ENCODE results near the gene SPTBN4.

Gene SPTBN4

DNA sequence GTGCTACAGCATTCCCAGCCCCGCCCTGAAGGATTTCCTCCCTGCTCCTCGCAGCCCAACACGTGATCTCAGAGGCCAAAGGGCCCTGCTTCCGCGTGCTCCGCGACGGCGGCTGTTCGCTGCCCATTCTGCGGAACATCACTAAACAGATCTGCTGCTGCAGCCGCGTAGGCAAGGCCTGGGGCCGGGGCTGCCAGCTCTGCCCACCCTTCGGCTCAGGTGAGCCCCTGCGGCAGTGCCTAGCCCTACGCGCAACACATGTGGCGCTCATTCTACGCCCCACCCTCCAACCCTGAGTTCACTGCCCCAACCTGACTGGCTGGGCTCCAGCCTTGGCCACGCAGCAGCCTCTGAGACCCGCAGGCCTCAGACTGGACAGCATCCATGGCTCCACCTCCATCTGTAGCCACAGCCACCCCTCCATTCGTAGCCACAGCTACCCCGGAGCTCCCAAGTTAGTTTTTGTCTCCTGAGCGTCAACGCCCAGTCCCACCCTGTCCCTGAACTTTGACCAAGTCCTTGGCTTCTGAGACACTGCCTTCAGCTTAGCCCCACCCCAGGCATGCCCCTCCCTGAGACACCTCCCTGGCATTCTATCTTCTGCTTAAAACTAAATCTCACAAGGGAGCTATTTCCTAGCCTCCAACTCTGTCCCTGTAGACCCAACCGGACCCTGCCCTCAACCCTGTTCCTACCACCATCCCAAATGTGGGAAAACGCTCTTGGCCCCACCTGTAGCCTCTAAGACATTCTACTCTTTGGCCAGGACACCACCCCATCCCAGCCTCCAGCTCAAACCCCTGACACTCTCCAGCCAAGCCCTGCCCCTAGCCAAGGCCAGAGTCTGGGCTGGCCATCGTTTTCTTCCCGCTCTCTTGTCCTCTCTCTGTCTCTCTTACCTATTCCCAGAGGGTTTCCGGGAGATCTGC lies 140.8 kb downstream of the SPTBN4 start:
- no peak for DNase-seq

DNA sequence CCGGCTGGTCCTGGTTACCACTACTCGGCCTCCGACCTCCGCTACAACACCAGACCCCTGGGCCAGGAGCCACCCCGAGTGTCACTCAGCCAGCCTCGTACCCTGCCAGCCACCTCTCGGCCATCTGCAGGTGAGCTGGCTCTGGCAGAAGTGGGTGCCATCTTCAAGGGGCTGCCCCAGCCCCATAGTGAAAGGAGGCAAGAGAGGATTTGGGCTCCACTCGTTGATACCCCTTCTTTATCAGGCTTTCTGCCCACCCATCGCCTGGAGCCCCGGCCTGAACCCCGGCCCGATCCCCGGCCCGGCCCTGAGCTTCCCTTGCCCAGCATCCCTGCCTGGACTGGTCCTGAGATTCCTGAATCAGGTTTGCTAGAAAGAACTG lies 141.4 kb downstream of the SPTBN4 start:
- no peak for DNase-seq

DNA sequence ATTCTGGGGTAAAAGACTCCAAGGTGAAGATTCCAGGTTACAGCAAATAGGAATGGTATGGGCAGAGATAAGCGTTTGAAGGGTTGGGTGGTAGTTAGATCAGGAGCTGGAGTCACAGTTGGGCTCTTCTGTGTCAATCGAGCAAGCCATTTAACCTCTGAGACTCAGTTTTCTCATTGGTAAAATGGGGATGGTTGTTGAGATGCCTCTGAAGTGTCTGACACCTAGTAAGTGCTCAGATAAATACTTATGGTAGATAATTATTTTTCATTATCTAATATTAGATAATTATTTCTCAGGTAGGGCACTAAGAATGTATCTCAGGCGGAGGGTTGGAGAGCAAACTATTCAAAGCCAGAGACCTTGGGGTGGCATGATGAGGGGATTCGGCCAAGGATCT lies 142.2 kb downstream of the SPTBN4 start:
- DNase-seq: no peak

DNA sequence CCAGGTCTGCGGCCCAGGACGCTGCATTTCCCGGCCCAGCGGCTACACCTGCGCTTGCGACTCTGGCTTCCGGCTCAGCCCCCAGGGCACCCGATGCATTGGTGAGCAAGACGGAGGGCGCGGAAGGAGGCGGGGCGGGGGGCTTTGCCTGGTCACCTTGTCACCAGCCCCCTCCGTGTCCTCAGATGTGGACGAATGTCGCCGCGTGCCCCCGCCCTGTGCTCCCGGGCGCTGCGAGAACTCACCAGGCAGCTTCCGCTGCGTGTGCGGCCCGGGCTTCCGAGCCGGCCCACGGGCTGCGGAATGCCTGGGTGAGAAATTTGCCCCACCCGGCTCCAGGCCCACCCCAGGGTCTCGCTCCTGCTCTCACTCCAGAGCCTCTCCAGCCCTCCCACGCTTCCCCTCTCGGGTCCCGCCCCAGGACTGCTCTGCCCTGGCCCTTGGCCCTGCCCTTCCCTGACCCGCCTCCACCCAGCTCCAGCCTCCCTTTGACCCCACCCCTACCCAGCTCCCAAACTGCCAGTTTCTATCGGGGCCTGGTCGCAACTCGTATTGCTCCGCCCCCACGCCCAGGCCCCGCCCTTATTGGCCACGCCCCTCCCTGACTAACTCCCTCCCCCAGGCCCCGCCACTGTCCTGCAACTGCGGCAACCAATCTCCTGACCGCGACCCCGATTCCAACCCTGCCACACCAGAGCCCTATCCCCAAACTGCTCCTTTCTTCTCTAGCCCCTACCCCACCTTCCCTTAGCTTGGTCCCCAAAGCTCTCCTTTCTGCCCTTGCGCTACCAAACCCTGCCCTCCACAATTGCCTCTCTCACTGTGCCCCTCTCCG lies 143.0 kb downstream of the SPTBN4 start:
- no peak for DNase-seq

DNA sequence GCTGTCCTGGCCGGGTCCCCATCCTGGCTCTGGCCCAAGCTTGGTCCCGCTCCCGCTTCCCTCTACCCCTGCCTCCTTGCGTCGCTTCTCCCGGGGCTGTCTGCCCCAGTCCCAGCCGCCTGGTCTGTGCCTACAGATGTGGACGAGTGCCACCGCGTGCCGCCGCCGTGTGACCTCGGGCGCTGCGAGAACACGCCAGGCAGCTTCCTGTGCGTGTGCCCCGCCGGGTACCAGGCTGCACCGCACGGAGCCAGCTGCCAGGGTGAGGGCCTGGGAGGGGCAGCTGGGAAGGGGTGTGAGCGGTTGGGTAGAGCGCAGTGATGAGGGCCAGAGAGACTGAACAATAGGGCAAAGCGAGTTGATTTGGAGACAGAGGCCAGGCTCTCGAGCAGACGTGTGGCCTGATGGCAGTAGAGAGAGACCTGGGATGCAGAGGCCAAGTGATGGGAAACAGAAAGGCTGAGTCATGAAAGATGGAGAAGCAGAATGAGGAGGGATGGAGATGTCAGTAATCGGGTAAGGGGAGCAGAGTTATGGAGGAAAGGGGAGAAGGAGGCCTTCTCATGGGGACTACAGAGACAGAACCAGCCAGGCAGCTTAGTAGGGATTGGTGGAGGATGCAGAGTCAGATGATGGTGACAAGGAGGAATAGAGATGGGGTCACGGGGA lies 143.7 kb downstream of the SPTBN4 start:
- no peak for DNase-seq

DNA sequence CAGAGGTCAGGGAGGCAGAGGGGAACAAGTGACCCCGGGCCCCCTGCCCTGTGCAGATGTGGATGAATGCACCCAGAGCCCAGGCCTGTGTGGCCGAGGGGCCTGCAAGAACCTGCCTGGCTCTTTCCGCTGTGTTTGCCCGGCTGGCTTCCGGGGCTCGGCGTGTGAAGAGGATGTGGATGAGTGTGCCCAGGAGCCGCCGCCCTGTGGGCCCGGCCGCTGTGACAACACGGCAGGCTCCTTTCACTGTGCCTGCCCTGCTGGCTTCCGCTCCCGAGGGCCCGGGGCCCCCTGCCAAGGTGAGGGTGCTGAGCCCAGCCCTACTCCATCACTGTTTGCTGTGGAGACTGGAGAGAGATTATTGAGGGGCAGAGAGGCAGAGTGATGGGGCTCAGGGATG lies 144.3 kb downstream of the SPTBN4 start:
- no peak for DNase-seq

DNA sequence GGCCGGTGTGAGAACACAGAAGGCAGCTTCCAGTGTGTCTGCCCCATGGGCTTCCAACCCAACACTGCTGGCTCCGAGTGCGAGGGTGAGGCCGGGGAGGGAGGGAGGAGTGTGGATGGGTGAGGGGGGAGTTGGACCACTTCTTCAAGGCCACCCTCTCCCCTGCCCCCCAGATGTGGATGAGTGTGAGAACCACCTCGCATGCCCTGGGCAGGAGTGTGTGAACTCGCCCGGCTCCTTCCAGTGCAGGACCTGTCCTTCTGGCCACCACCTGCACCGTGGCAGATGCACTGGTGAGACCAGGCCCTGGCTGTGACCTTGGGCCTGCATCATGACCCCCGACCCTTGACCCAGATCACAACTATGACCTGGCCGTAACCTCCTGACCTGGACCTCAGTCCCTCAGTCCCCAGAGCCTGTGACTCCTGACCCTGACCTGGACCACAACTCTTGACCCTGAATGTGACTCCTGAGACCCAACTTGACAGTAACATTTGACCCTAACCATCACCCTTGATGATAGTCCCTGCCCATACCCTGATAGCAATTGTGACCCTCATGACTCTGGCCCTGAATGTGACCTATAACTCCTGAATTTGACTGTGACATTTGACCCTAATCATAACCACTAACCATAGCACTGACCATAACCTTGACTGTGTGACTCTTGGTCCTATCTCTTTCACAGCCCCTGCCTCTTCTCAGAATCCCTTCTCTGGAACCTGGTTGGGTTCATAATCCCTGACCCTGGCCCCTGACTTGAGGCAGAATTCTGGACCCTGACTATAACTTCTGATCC lies 145.3 kb downstream of the SPTBN4 start:
- no peak for DNase-seq

DNA sequence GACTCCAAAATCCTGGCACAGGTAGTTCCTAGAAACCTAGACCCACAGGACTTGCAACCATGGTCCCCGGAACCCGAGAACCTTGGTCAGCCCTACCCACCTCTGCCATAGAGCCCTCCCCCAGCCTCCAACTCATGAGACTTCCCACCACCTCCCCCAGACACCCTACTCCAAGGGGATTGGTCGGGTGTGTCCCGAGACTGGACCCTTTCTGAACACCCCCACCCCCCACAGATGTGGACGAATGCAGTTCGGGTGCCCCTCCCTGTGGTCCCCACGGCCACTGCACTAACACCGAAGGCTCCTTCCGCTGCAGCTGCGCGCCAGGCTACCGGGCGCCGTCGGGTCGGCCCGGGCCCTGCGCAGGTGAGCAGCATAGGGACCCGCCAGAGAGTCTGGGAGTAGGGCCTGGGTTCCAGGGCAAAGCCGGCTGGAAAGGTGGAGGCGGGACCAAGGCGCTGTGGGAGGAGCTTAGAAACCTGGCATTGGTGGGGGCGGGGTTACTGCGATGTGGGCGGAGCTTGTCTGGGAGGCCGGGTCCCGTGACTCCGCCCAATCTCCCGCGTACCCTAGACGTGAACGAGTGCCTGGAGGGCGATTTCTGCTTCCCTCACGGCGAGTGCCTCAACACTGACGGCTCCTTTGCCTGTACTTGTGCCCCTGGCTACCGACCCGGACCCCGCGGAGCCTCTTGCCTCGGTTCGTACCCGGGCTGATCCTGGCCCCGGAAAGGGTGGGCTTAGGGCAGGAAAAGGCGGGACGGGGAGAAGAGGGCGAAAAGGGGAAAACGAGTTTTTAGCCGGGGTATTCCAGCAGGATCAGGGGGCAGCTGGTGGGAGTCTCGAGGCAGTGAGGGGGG lies 146.3 kb downstream of the SPTBN4 start:
- no peak for DNase-seq

DNA sequence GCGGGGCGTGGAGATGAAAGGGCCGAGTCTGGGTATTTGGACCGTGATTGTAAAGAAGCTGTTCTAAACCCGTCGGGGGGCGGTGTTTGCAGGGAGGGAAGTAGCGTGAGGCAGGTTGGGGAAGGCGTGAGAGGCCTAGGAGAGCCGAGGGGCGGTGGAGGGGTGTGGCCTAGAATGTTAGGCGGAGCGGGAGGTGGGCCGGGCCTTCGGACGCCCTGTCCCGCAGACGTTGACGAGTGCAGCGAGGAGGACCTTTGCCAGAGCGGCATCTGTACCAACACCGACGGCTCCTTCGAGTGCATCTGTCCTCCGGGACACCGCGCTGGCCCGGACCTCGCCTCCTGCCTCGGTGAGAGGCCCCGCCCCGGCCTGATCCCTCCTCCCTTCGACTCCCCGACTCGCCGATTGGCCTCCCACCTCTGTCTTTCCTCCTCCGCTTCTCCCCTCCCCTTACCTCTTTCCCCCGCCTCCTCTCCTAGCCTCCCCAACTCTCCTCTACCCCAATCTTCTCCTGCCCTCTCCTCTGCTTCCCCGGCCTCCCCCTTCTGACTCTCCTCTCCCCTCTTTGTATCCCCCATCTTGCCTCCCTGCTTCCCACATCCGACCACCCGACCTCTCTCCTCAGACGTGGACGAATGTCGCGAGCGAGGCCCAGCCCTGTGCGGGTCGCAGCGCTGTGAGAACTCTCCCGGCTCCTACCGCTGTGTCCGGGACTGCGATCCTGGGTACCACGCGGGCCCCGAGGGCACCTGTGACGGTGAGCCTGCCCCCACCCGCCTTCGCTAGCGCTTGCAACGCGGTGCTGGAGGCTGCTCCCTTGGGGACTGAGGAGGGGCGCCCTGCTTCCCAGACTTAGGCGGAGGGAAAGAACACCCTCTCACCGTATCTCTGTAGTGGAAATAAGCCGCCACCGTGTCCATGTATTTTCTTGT lies 147.2 kb downstream of the SPTBN4 start:
- no peak for DNase-seq

DNA sequence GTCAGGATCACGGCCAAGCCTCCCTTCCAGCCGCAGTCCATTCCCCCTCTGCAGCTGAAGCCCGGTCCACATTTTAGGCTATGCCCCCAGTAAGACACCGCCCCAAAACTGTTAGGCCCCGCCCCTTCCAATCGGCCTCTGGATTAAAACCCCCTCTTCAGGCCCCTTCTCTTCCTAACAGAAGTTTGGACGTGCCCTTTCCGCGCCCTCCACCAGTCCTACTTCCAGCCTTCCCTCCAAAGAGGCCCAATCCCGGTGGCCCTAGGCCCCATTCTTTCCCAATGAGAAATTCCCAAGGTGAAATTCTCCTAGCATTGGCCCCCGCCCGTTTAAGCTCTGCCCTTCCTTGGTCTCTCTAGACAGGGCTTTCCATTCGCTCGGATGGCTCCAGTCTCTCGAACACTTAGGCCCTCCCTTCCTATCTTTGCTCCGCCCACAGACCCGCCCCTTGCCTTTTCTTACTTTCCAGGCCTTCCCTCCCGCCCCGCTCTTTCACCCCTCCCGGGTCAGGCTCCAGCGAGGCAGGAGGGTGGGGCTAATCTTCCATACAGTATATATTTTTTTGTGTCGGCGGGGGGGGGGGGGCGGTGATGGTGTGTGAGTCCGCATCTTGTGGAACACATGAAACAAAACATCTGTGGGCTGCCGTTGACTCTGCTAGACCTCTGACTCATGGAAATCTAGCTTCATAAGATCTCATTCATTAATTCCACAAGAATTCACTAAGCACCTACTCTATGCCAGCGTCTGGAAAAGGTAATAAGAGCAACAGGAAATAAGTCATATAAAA lies 148.0 kb downstream of the SPTBN4 start:
- no peak for DNase-seq

DNA sequence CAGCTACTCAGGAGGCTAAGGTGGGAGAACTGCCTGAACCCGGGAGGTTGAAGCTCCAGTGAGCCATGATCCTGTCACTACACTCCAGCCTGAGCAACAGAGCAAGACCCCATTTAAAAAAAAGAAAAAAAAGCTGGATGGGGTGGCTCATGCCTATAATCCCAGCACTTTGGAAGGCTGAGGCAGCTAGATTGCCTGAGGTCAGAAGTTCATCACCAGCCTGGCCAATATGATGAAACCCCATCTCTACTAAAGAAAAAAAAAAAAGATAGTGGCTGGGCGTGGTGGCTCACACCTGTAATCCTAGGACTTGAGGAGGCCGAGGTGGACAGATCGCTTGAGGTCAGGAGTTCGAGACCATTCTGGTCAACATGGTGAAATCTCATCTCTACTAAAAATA lies 149.4 kb downstream of the SPTBN4 start:
- DNase-seq: no peak

DNA sequence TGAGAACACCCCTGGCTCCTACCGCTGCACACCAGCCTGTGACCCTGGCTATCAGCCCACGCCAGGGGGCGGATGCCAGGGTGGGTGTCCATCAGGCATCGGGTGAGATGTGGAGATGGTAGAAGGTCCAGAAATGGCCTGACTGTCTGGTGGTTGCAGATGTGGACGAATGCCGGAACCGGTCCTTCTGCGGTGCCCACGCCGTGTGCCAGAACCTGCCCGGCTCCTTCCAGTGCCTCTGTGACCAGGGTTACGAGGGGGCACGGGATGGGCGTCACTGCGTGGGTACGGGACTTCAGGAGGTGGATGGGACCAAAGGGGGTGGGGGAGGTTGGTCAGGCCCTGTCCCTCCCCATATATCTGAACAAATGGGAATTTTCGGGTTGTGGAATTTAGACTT lies 150.1 kb downstream of the SPTBN4 start:
- no peak for DNase-seq

DNA sequence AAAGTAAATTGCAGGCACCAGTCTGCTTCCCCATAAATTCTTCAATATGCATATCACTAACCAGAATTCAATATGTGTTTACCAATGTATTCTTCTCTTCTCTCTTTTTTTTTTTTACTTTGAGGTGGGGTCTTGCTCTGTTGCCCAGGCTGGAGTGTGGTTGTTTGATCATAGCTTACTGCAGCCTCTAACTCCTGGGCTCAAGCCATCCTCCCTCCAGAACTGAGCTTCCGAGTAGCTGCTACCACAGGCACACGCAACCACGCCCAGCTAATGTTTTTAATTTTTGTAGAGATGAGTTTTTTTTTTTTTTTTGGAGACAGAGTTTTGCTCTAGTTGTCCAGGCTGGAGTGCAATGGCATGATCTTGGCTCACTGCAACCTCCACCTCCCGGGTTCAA lies 151.2 kb downstream of the SPTBN4 start:
- DNase-seq: no peak

DNA sequence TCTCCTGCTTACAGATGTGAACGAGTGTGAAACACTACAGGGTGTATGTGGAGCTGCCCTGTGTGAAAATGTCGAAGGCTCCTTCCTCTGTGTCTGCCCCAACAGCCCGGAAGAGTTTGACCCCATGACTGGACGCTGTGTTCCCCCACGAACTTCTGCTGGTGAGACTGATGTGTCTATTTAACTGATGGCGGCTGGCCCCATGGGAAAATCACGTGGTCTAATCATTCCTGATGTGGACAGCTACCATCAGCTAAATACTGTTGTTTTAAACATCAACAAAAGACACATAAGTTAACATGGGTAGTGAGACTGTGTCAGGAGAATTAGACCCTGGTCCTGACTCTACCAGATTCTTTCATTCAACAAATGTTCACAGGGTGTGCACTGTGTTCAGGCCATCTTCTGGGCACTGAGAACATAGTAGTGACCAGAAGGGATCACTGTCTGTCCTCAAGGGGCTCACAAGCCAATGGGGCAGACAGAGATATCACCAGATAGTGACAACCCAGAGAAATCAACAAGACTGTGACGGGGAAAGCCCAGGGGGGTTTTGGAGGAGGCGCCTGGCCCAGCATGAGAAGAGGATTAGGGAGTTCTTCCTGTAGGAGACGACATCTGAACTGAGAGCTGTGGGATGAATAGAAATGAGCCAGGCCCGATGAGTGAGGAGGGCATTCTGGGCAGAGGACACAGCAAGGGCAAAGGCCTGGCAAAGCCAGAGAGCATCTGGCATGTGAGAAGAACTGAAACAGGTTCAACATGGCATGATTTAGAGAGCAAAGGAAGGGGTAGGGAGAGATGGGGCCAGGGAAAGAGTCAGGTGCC lies 152.7 kb downstream of the SPTBN4 start:
- DNase-seq: no peak

DNA sequence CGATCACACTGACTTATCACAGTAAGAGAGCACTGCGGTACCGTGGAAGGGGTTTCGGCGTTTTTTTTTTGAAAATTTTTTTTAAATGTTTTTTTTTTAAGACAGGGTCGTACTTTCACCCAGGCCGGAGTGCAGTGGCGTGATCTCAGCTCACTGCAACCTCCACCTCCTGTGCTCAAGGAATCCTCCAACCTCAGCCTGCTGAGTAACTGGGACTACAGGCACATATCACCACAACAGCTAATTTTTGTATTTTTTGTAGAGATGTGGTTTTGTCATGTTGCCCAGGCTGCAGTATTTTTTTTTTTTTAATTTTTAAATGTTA lies 153.3 kb downstream of the SPTBN4 start:
- no peak for DNase-seq

DNA sequence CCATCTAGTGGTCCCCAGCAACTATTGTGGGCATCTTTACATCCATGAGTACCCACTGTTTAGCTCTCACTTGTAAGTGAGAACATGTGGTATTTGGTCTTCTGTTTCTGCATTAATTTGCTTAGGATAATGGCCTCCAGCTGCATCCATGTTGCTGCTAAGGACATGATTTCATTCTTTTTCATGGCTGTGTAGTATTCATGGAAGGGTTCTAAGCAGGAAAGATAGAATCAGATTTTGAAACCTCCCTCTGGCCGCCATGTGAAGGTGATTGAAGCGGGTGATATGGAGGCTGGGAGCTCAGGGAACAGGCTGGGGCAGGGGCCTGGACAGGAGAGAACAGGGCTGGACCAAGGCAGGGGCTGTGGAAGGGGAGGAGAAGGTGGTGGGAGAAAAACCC lies 154.5 kb downstream of the SPTBN4 start:
- no peak for DNase-seq

DNA sequence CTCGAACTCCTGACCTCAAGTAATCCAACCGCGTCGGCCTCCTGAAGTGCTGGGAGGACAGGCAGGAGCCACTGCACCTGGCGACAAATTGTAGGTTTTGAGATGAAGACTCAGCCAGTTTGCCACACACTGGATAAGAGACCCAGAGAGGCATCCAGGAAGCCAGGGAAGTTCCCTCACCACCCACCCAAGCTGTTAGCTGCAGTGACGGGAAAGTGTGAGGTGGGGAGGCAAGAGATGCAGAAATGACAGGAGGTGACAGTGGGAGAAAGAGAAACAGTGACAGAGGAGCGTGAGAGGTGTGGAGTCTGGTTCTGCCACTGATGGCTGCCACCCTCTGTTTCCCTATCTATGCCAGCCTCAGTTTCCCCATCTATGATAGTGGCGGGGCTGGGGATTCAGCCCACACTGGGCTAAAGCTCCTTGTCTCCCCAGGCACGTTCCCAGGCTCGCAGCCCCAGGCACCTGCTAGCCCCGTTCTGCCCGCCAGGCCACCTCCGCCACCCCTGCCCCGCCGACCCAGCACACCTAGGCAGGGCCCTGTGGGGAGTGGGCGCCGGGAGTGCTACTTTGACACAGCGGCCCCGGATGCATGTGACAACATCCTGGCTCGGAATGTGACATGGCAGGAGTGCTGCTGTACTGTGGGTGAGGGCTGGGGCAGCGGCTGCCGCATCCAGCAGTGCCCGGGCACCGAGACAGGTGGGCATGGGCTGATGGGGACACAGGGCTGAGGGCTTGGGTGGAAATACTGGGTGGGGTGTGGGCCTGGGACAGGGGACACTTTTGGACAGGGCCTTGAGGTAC lies 155.4 kb downstream of the SPTBN4 start:
- DNase-seq: no peak

DNA sequence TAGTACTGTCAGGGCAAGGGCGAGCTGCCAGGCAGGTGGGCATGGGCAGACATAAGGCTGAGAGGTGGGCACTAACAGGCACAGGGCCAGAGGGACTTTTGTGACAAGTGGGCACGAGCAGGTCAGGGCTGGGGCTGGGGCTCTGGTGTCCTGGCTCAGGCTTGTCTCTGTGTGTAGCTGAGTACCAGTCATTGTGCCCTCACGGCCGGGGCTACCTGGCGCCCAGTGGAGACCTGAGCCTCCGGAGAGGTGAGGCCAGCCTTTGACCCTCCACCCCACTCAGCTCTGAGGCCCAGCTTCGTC lies 155.9 kb downstream of the SPTBN4 start:
- no peak for DNase-seq
